K562 (cell line): ENCODE data around the gene TMEM63A. TPM values are rescaled to one million over a fixed set of nuclear protein-coding genes. Genes with fewer than 3 reads are reported as not detected.
A peak's percentile ranks its signal among the peaks of the same experiment; 100 is the strongest.

Experiments used
- ATAC-seq: fragments of 200-7000 bp; cut with Tn5 transposase; 3 replicates; pipeline ENCODE4 v1.9.1; 2020; ENCODE audit warnings: moderate library complexity
- BruUV-seq: library from RNA; stranded (reverse); fragments of 400-500 nt; replicated peaks from 2 replicates; lab custom pipeline; 2021; lab: Mats Ljungman, UMichigan
- CTCF ChIA-PET: fragments of 300-600 bp; formaldehyde crosslinking; extraction: SDS; loops from one replicate; lab custom pipeline; 2021; ENCODE audit warnings: low intra/inter-chr PET ratio; lab: Yijun Ruan, JAX
- POLR2A ChIA-PET: fragments of 300-600, 350-650 bp; sonication (Branson Sonifier 250); formaldehyde crosslinking; extraction: SDS; loops from one replicate; lab custom pipeline; 2021; ENCODE audit warnings: antibody characterized with exemption, inconsistent platforms; lab: Yijun Ruan, JAX
- DNase-seq, 4 experiments: peaks; one replicate each; pipeline versions ENCODE4 v3.0.0 to v3.0.0-alpha.2; 2011 to 2018; ENCODE audit warnings: low spot score in 3 of 4, mixed read lengths in 3 of 4; ENCODE audit errors: extremely low read depth in 1 of 4
- FAIRE-seq: peaks from 2 replicates; lab custom pipeline; 2011; peaks lifted over from hg19 to GRCh38; lab: Jason Lieb, UNC
- H2AFZ ChIP-seq: 2 replicates; pipeline ENCODE4 v1.6.0; 2011; ENCODE audit warnings: low read depth, low read length, control low read depth, inconsistent platforms
- H3K27ac ChIP-seq: fragments of 200-600 bp; 3 replicates; pipeline ENCODE4 v1.8.0; 2011; ENCODE audit warnings: low read depth, mild to moderate bottlenecking, control low read depth, inconsistent platforms, low read length, moderate library complexity, mixed read lengths; ENCODE audit errors: extremely low read depth
- H3K27me3 ChIP-seq, 2 experiments: fragments of 300-600 bp in 1 of 2; 2 replicates in 1 of 2; 3 replicates in 1 of 2; pipeline versions ENCODE4 v1.6.0 to v1.8.0; 2011; ENCODE audit warnings: inconsistent platforms in 2 of 2, low read length in 2 of 2, mild to moderate bottlenecking in 1 of 2, mixed read lengths in 1 of 2, moderate library complexity in 1 of 2; ENCODE audit not compliant: control insufficient read depth in 2 of 2, insufficient read depth in 2 of 2
- H3K36me3 ChIP-seq: fragments of 300-600 bp; 3 replicates; pipeline ENCODE4 v1.8.0; 2011; ENCODE audit warnings: mild to moderate bottlenecking, low read length, inconsistent platforms; ENCODE audit not compliant: control insufficient read depth, insufficient read depth
- H3K4me1 ChIP-seq, 2 experiments: fragments of 200-600 bp in 1 of 2; replicated peaks in 1 of 2; 2 replicates in 1 of 2; 3 replicates in 1 of 2; pipeline versions ENCODE4 v1.5.1 to v1.8.0; 2011; ENCODE audit warnings: inconsistent platforms in 2 of 2, low read length in 2 of 2, mild to moderate bottlenecking in 1 of 2, mixed read lengths in 1 of 2, moderate library complexity in 1 of 2; ENCODE audit not compliant: control insufficient read depth in 2 of 2, insufficient read depth in 2 of 2
- H3K4me2 ChIP-seq: 2 replicates; pipeline ENCODE4 v1.6.1; 2011; ENCODE audit warnings: low read length, control low read depth, inconsistent platforms, mixed read lengths; ENCODE audit not compliant: insufficient read depth
- H3K4me3 ChIP-seq: fragments of 200-600 bp; sonication (generic), shearing (Covaris generic); 2 replicates; pipeline ENCODE4 v1.5.1; 2016; ENCODE audit warnings: control low read depth, inconsistent platforms
- H3K79me2 ChIP-seq: fragments of 200-600 bp; 3 replicates; pipeline ENCODE4 v1.8.0; 2011; ENCODE audit warnings: low read length, inconsistent platforms; ENCODE audit not compliant: control insufficient read depth, insufficient read depth
- H3K9ac ChIP-seq, 2 experiments: 2 replicates each; pipeline versions ENCODE4 v1.6.0 to v1.6.1; 2011; ENCODE audit warnings: low read depth in 2 of 2, low read length in 2 of 2, control low read depth in 1 of 2, inconsistent platforms in 1 of 2, mild to moderate bottlenecking in 1 of 2, mixed read lengths in 1 of 2; ENCODE audit not compliant: insufficient read depth in 1 of 2
- H3K9me1 ChIP-seq: one replicate; pipeline ENCODE4 v1.6.0; 2011; ENCODE audit warnings: inconsistent platforms, mild to moderate bottlenecking, low read length, moderate library complexity; ENCODE audit not compliant: control insufficient read depth, insufficient read depth
- H3K9me3 ChIP-seq: replicated peaks from 2 replicates; pipeline ENCODE4 v1.5.1; 2011; ENCODE audit warnings: low read depth, low read length, inconsistent platforms; ENCODE audit not compliant: control insufficient read depth, insufficient read depth
- H4K20me1 ChIP-seq: replicated peaks from 2 replicates; pipeline ENCODE4 v1.6.1; 2011; ENCODE audit warnings: low read length, inconsistent platforms, mixed read lengths; ENCODE audit not compliant: control insufficient read depth, insufficient read depth
- ETV1 ChIP-seq: fragments of 450-650 bp; conservative IDR thresholded peaks from 2 replicates; pipeline ENCODE4 v1.6.1; 2016; ENCODE audit warnings: missing genetic modification characterization, control low read depth, low read depth, missing compliant biosample characterization
- KDM5B ChIP-seq: fragments of 200-600 bp; sonication (generic); IDR thresholded peaks from 2 replicates; pipeline ENCODE4 v1.6.1; 2012; ENCODE audit warnings: low read depth, mild to moderate bottlenecking, moderate library complexity, low read length, control low read depth, inconsistent platforms; ENCODE audit not compliant: insufficient replicate concordance
- KLF10 ChIP-seq: fragments of 250-450 bp; sonication (Bioruptor Pico); IDR thresholded peaks from 2 replicates; pipeline ENCODE4 v1.6.1; 2021; ENCODE audit warnings: matching md5 sums
- NFIC ChIP-seq: fragments of 450-650 bp; IDR thresholded peaks from 2 replicates; pipeline ENCODE4 v1.6.1; 2017; ENCODE audit warnings: mild to moderate bottlenecking, inconsistent platforms
- SMC3 ChIP-seq: conservative IDR thresholded peaks from 2 replicates; pipeline ENCODE4 v1.6.1; 2011; ENCODE audit warnings: low read depth, low read length, improper control_type of control experiment; ENCODE audit not compliant: insufficient read depth
- XRCC3 ChIP-seq: fragments of 450-650 bp; IDR thresholded peaks from 2 replicates; pipeline ENCODE4 v1.6.1; 2017; ENCODE audit warnings: mild to moderate bottlenecking, moderate library complexity
- WGBS: fragments of 100-300 bp; shearing (Covaris generic); methylation state at CpG from one replicate; pipeline ENCODE4 v1.1.6; 2016; ENCODE audit warnings: low coverage, mixed read lengths; ENCODE audit not compliant: insufficient coverage; ENCODE audit errors: missing lambda C conversion rate; 5-methylcytosine and 5-hydroxymethylcytosine counted together
- in situ Hi-C: fragments of 300-500 bp; cut with MboI; formaldehyde crosslinking; loops from 4 replicates; pipeline ENCODE4 v1.15.0; 2018; ENCODE audit warnings: inconsistent platforms, mixed read lengths
- intact Hi-C: fragments of 100-400 bp; cut with micrococcal nuclease; formaldehyde crosslinking; loops from 2 replicates; pipeline ENCODE4 v1.14.2; 2022
- polyA plus RNA-seq, 8 experiments: library from polyadenylated mRNA; depleted of rRNA in 4 of 8; stranded (reverse) in 5 of 8; unstranded in 3 of 8; fragments of >200 nt; fragmentation: Nextera tagmentation in 2 of 8; fragmentation: Illumina TruSeq in 1 of 8; extraction: Ambion mirVana in 2 of 8; extraction: Trizol in 1 of 8; gene quantifications; 2 replicates each; pipeline versions ENCODE4 v1.2.1 to v1.2.3, GENCODE V29; 2011 to 2014; ENCODE audit warnings: inconsistent platforms in 1 of 8, missing spikeins in 1 of 8
- total RNA-seq, 7 experiments: library from RNA; depleted of rRNA in 6 of 7; stranded (reverse); fragments of >200 nt in 6 of 7; fragmentation: Illumina TruSeq in 2 of 7; extraction: Trizol in 2 of 7; gene quantifications; 2 replicates each; pipeline versions ENCODE4 v1.2.1 to v1.2.3, GENCODE V29; 2011 to 2021; ENCODE audit warnings: low replicate concordance in 1 of 7

Gene TMEM63A
- total and polyA plus RNA-seq, 9 of the 15 experiments (the other 6 are each of a cell fraction or from before 2014, with no cell fraction given): 2.0 to 54.6 (median 17.5) TPM

GRCh38 chr1:225813214-225813964 lies 68.8 kb downstream of the TMEM63A start (continued):
- TF ChIP-seq ETV1 (tag): peak; percentile 24; the same call in 1 of the 2 replicates
- TF ChIP-seq XRCC3: no peak
- TF ChIP-seq SMC3: no peak

GRCh38 chr1:225812488-225813213 lies 69.5 kb downstream of the TMEM63A start:
- Histone ChIP-seq H3K79me2 (no peaks in the 10 kb centered on the region), H3K27ac (no peak overlapping the region), H4K20me1 (no peaks in the 10 kb centered on the region; the same call in 1 of the 2 replicates), H2AFZ (no peak overlapping the region; the same call in 1 of the 2 replicates), H3K9me1 (no peaks in the 10 kb centered on the region), H3K4me2 (no peak overlapping the region), H3K27me3 (no peaks in the 10 kb centered on the region), H3K9me3 (no peaks in the 10 kb centered on the region), H3K4me3 (no peak overlapping the region), H3K9ac (peak overlapping the region in 1 of 2 experiments; percentile 59; a peak in 1 of 4 replicates), H3K4me1 (peaks cover 26 to 43% of the 10 kb centered on the region in 2 experiments), H3K36me3 (no peaks in the 10 kb centered on the region)
- POLR2A ChIA-PET: interaction anchor here (0.8 to 1.9 kb wide), 9 partner anchors 10 to 111 kb away, joined by 3 to 19 read pairs (median 6); partner anchors contain the start of genes PYCR2 and SRP9
- no peak; the same call in 2 of the 3 replicates for ATAC-seq
- TF ChIP-seq NFIC (peak; percentile 32; the same call in 1 of the 2 replicates), KLF10 (no peak), KDM5B (peak; percentile 31)
- 63% methylated on average over 8 of the region's 8 CpGs for WGBS
- in situ Hi-C loops (no loop called here), intact Hi-C loops (loop anchor here (5.0 kb wide), 1 partner anchor 250 kb away; the partner anchor contains the start of gene H3-3A)
- DNase-seq: no peak
- peak; percentile 15 for FAIRE-seq
- CTCF ChIA-PET: no interaction called here
- no TSS peak for BruUV-seq
